DND-41 (cell line): Measurements from ENCODE around the gene KCND3.

Experiments
- ATAC-seq: fragments of 200-7000 bp; cut with Tn5 transposase; 3 replicates; pipeline ENCODE4 v1.9.1; 2021; ENCODE audit warnings: low read depth; ENCODE audit not compliant: insufficient read depth
- DNase-seq: peaks from one replicate; pipeline ENCODE4 v3.0.0-alpha.2; 2020
- H2AFZ ChIP-seq: 2 replicates; pipeline ENCODE4 v1.6.0; 2012; ENCODE audit warnings: low read depth, low read length
- H3K27ac ChIP-seq: 2 replicates; pipeline ENCODE4 v1.5.1; 2012; ENCODE audit warnings: low read length, inconsistent platforms
- H3K27me3 ChIP-seq: fragments of 200-600 bp; sonication (generic); 2 replicates; pipeline ENCODE4 v1.6.0; 2012; ENCODE audit warnings: low read length, mild to moderate bottlenecking, inconsistent platforms; ENCODE audit not compliant: insufficient read depth, poor library complexity
- H3K36me3 ChIP-seq: 2 replicates; pipeline ENCODE4 v1.5.1; 2012; ENCODE audit warnings: low read length, inconsistent platforms; ENCODE audit not compliant: insufficient read depth
- H3K4me1 ChIP-seq: 2 replicates; pipeline ENCODE4 v1.5.1; 2012; ENCODE audit warnings: mild to moderate bottlenecking, low read length; ENCODE audit not compliant: insufficient read depth
- H3K4me2 ChIP-seq: 2 replicates; pipeline ENCODE4 v1.6.0; 2012; ENCODE audit warnings: mild to moderate bottlenecking, moderate library complexity, low read length, inconsistent platforms; ENCODE audit not compliant: insufficient read depth
- H3K4me3 ChIP-seq, 2 experiments: fragments of 200-600 bp in 1 of 2; shearing (Covaris generic) in 1 of 2; 2 replicates each; pipeline ENCODE4 v1.5.1; 2012 to 2016; ENCODE audit warnings: inconsistent platforms in 2 of 2, low read length in 2 of 2, mild to moderate bottlenecking in 2 of 2, low read depth in 1 of 2, moderate library complexity in 1 of 2
- H3K79me2 ChIP-seq: 2 replicates; pipeline ENCODE4 v1.6.0; 2012; ENCODE audit warnings: low read length, inconsistent platforms; ENCODE audit not compliant: insufficient read depth
- H3K9ac ChIP-seq: 2 replicates; pipeline ENCODE4 v1.6.0; 2012; ENCODE audit warnings: low read depth, mild to moderate bottlenecking, inconsistent platforms, low read length, moderate library complexity
- H3K9me3 ChIP-seq: 2 replicates; pipeline ENCODE4 v1.5.1; 2012; ENCODE audit warnings: low read length, moderate library complexity, mild to moderate bottlenecking, inconsistent platforms; ENCODE audit not compliant: insufficient read depth, severe bottlenecking
- H4K20me1 ChIP-seq: 2 replicates; pipeline ENCODE4 v1.6.0; 2012; ENCODE audit warnings: low read length; ENCODE audit not compliant: insufficient read depth
- CTCF ChIP-seq: IDR thresholded peaks from 2 replicates; pipeline ENCODE4 v1.5.1; 2012; ENCODE audit warnings: borderline replicate concordance, low read length, moderate library complexity, mild to moderate bottlenecking; ENCODE audit not compliant: poor library complexity, severe bottlenecking; ENCODE audit errors: extremely low read depth
- EZH2 ChIP-seq: IDR thresholded peaks from 3 replicates; pipeline ENCODE4 v1.6.1; 2012; ENCODE audit warnings: borderline replicate concordance, low read depth, mild to moderate bottlenecking, moderate library complexity, low read length, inconsistent platforms; ENCODE audit not compliant: severe bottlenecking

The KCND3 gene

GRCh38 chr1:111967886-111968285 lies 21.6 kb downstream of the KCND3 start:
- DNase-seq (no peak), ATAC-seq (no peak)
- Histone ChIP-seq H3K27ac (no peak overlapping the region), H3K27me3 (peaks cover 52% of the 10 kb centered on the region), H3K9ac (no peak overlapping the region), H3K4me3 (no peak overlapping the region), H3K4me1 (no peaks in the 10 kb centered on the region), H3K9me3 (no peaks in the 10 kb centered on the region), H4K20me1 (no peaks in the 10 kb centered on the region), H3K36me3 (no peaks in the 10 kb centered on the region), H2AFZ (no peak overlapping the region), H3K4me2 (no peak overlapping the region), H3K79me2 (no peaks in the 10 kb centered on the region)
- TF ChIP-seq EZH2 (no peak), CTCF (no peak)

GRCh38 chr1:111967067-111967690 lies 22.3 kb downstream of the KCND3 start:
- no peak overlapping the region for H3K4me3 ChIP-seq
- no peak overlapping the region for H2AFZ ChIP-seq
- H3K9me3 ChIP-seq, result no peaks in the 10 kb centered on the region
- H3K27me3 ChIP-seq, result peaks cover 52% of the 10 kb centered on the region
- no peak overlapping the region for H3K9ac ChIP-seq
- ATAC-seq, result no peak
- no peak overlapping the region for H3K27ac ChIP-seq
- no peaks in the 10 kb centered on the region for H3K79me2 ChIP-seq
- no peak overlapping the region for H3K4me2 ChIP-seq
- no peaks in the 10 kb centered on the region for H3K4me1 ChIP-seq
- no peaks in the 10 kb centered on the region for H3K36me3 ChIP-seq
- TF ChIP-seq CTCF, result no peak
- no peak for TF ChIP-seq EZH2
- H4K20me1 ChIP-seq, result no peaks in the 10 kb centered on the region
- DNase-seq, result no peak

- H3K36me3 ChIP-seq, result no peaks in the 10 kb centered on the region
- TF ChIP-seq CTCF (no peak), EZH2 (no peak)
- ATAC-seq, result no peak
- no peaks in the 10 kb centered on the region for H3K79me2 ChIP-seq
- H3K4me1 ChIP-seq, result no peaks in the 10 kb centered on the region
- no peak overlapping the region for H3K27ac ChIP-seq
- H3K9me3 ChIP-seq, result no peaks in the 10 kb centered on the region
- H3K4me2 ChIP-seq, result no peak overlapping the region
- H3K27me3 ChIP-seq, result peaks cover 56% of the 10 kb centered on the region
- no peak overlapping the region for H2AFZ ChIP-seq
- H4K20me1 ChIP-seq, result no peaks in the 10 kb centered on the region
- no peak for DNase-seq
- no peak overlapping the region for H3K4me3 ChIP-seq
- H3K9ac ChIP-seq, result no peak overlapping the region
Observed at GRCh38 chr1:111965781-111966443, 23.6 kb downstream of the KCND3 start.
